ENCODE measurements around the gene NFATC2IP. TPM values are rescaled to one million over a fixed set of nuclear protein-coding genes. Genes with fewer than 3 reads are reported as not detected.

NFATC2IP gene
- total and polyA plus RNA-seq, 9 of the 15 experiments (the other 6 are each of a cell fraction or from before 2014, with no cell fraction given) = 15.6 to 106 (median 46.9) TPM

DNA sequence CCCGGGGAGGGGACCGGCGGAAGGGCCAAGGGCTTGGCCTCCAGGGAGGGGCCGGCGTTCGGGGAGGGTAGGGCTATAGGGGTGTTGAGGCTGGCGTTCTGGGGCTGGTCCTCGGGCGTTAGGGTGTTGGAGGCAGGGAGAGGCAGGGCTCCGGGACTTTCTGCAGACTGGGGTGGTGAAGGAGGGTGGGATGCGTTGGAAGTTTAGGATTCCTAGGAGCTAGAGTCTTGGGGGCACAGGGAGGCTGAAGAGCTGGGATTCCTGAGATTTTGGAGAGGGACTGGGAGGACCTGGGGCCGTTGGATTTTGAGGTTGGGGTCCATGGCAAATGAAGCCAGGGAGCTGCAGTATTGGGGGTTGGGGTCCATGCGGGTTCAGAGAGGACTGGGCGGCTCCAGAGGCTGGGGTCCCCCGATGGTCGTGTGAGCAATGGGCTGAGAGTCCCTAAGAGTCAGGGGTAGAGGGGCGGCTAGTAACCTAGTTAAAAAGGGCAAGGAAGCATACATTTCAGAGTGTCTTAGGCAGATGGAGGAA, 740 bp downstream of the NFATC2IP start:
- in situ Hi-C loops (cut with MboI) = loop anchor here (25.0 kb wide), 1 partner anchor 289 kb away; no protein-coding TSS in a partner anchor
- peak overlapping the region; percentile 94 for H3K27ac ChIP-seq (ENCODE audit: extremely low read depth, low read depth, low read length)
- peak; percentile 82 for ATAC-seq
- H3K4me1 ChIP-seq (replicated peaks in 1 of 2; ENCODE audit: control insufficient read depth in 2 of 2, insufficient read depth in 2 of 2, low read length in 2 of 2) = peaks cover 7 to 21% of the 10 kb centered on the region in 2 experiments; a peak in 4 of 5 replicates
- no peaks in the 10 kb centered on the region for H4K20me1 ChIP-seq (replicated peaks; ENCODE audit: control insufficient read depth, insufficient read depth, low read length)
- CTCF ChIA-PET (ENCODE audit: low intra/inter-chr PET ratio) = no interaction called here
- H3K4me2 ChIP-seq (ENCODE audit: insufficient read depth, low read length) = peak overlapping the region; percentile 82
- peak overlapping the region; percentile 83; the same call in 1 of the 2 replicates for H2AFZ ChIP-seq (ENCODE audit: low read depth, low read length)
- no peaks in the 10 kb centered on the region for H3K9me3 ChIP-seq (replicated peaks; ENCODE audit: control insufficient read depth, insufficient read depth, low read depth, low read length)
- POLR2A ChIA-PET = interaction anchor here (0.6 to 1.0 kb wide), 2 partner anchors 10 to 85 kb away, joined by 3 read pairs; no protein-coding TSS in a partner anchor
- H3K4me3 ChIP-seq = peak overlapping the region; percentile 100
- no TSS peak for BruUV-seq (replicated peaks)
- H3K9ac ChIP-seq (ENCODE audit: insufficient read depth in 1 of 2, low read depth in 2 of 2, low read length in 2 of 2) = peak overlapping the region; percentile 92 to 96
- H3K36me3 ChIP-seq (ENCODE audit: control insufficient read depth, insufficient read depth, low read length) = peaks cover 45% of the 10 kb centered on the region
- FAIRE-seq = no peak
- intact Hi-C loops (cut with micrococcal nuclease) = no loop called here
- DNase-seq (ENCODE audit: extremely low read depth in 1 of 4, low spot score in 3 of 4) = peak in 2 of 4 experiments; percentile 62 to 73
- no peaks in the 10 kb centered on the region for H3K9me1 ChIP-seq (ENCODE audit: control insufficient read depth, insufficient read depth, low read length)
- peaks cover 37% of the 10 kb centered on the region for H3K79me2 ChIP-seq (ENCODE audit: control insufficient read depth, insufficient read depth, low read length)
- H3K27me3 ChIP-seq (ENCODE audit: control insufficient read depth in 2 of 2, insufficient read depth in 2 of 2, low read length in 2 of 2) = no peaks in the 10 kb centered on the region
- 1% methylated on average over 16 of the region's 17 CpGs for WGBS (ENCODE audit: insufficient coverage, low coverage, missing lambda C conversion rate)
- TF ChIP-seq SMAD4 (CRISPR knock-in tag; conservative IDR thresholded peaks at IDR 0.05) (0 out of 2 replicates have a peak, but pooled peaks have one; percentile 4), RNF2 (IDR thresholded peaks at IDR 0.05) (0 out of 2 replicates have a peak, but pooled peaks have one; percentile 24), MYC (IDR thresholded peaks at IDR 0.05; ENCODE audit: low read depth, low read length) (no peak), MYC (CRISPR knock-in tag; IDR thresholded peaks at IDR 0.05; ENCODE audit: borderline replicate concordance, low read depth) (peak; percentile 17; the same call in 1 of the 2 replicates), ZC3H4 (CRISPR knock-in tag; IDR thresholded peaks at IDR 0.05; ENCODE audit: borderline replicate concordance) (0 out of 2 replicates have a peak, but pooled peaks have one; percentile 25), ZFX (CRISPR knock-in tag; IDR thresholded peaks at IDR 0.05) (0 out of 2 replicates have a peak, but pooled peaks have one; percentile 7), NR2C2 (CRISPR knock-in tag; IDR thresholded peaks at IDR 0.05) (no peak), NR2C2 (tag; IDR thresholded peaks at IDR 0.05) (0 out of 2 replicates have a peak, but pooled peaks have one; percentile 1), LARP7 (IDR thresholded peaks at IDR 0.05) (peak; percentile 77; the same call in 1 of the 2 replicates), ZNF77 (CRISPR knock-in tag; IDR thresholded peaks at IDR 0.05) (no peak), TOE1 (IDR thresholded peaks at IDR 0.05; ENCODE audit: borderline replicate concordance) (no peak; the same call in 1 of the 2 replicates), TOE1 (CRISPR knock-in tag; IDR thresholded peaks at IDR 0.05; ENCODE audit: borderline replicate concordance, low read depth) (no peak), DDX20 (tag; IDR thresholded peaks at IDR 0.05; ENCODE audit: low read depth) (no peak)
- TF ChIP-seq, protein P1, sequence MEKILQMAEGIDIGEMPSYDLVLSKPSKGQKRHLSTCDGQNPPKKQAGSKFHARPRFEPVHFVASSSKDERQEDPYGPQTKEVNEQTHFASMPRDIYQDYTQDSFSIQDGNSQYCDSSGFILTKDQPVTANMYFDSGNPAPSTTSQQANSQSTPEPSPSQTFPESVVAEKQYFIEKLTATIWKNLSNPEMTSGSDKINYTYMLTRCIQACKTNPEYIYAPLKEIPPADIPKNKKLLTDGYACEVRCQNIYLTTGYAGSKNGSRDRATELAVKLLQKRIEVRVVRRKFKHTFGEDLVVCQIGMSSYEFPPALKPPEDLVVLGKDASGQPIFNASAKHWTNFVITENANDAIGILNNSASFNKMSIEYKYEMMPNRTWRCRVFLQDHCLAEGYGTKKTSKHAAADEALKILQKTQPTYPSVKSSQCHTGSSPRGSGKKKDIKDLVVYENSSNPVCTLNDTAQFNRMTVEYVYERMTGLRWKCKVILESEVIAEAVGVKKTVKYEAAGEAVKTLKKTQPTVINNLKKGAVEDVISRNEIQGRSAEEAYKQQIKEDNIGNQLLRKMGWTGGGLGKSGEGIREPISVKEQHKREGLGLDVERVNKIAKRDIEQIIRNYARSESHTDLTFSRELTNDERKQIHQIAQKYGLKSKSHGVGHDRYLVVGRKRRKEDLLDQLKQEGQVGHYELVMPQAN (IDR thresholded peaks at IDR 0.05; ENCODE audit: borderline replicate concordance) = 0 out of 2 replicates have a peak, but pooled peaks have one; percentile 31
- TF ChIP-seq, protein P2, sequence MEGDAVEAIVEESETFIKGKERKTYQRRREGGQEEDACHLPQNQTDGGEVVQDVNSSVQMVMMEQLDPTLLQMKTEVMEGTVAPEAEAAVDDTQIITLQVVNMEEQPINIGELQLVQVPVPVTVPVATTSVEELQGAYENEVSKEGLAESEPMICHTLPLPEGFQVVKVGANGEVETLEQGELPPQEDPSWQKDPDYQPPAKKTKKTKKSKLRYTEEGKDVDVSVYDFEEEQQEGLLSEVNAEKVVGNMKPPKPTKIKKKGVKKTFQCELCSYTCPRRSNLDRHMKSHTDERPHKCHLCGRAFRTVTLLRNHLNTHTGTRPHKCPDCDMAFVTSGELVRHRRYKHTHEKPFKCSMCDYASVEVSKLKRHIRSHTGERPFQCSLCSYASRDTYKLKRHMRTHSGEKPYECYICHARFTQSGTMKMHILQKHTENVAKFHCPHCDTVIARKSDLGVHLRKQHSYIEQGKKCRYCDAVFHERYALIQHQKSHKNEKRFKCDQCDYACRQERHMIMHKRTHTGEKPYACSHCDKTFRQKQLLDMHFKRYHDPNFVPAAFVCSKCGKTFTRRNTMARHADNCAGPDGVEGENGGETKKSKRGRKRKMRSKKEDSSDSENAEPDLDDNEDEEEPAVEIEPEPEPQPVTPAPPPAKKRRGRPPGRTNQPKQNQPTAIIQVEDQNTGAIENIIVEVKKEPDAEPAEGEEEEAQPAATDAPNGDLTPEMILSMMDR (IDR thresholded peaks at IDR 0.05 in 2 of 3, conservative IDR thresholded peaks at IDR 0.05 in 1 of 3; ENCODE audit: insufficient read depth in 2 of 3, low read depth in 1 of 3, low read length in 3 of 3) = no peak
- TF ChIP-seq, protein P3, sequence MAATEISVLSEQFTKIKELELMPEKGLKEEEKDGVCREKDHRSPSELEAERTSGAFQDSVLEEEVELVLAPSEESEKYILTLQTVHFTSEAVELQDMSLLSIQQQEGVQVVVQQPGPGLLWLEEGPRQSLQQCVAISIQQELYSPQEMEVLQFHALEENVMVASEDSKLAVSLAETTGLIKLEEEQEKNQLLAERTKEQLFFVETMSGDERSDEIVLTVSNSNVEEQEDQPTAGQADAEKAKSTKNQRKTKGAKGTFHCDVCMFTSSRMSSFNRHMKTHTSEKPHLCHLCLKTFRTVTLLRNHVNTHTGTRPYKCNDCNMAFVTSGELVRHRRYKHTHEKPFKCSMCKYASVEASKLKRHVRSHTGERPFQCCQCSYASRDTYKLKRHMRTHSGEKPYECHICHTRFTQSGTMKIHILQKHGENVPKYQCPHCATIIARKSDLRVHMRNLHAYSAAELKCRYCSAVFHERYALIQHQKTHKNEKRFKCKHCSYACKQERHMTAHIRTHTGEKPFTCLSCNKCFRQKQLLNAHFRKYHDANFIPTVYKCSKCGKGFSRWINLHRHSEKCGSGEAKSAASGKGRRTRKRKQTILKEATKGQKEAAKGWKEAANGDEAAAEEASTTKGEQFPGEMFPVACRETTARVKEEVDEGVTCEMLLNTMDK (IDR thresholded peaks at IDR 0.05; ENCODE audit: borderline replicate concordance, insufficient read depth, low read depth, low read length, poor library complexity, severe bottlenecking) = no peak

Data from K562 (cell line).